Loucy (cell line): ENCODE data around the gene CEP131.

Experiments used
- CTCF ChIP-seq: fragments of 200-600 bp; sonication (generic); conservative IDR thresholded peaks from 2 replicates; pipeline ENCODE4 v1.5.1; 2014; ENCODE audit warnings: mild to moderate bottlenecking, antibody characterized with exemption, low read length
- EZH2phosphoT487 ChIP-seq: fragments of 200-600 bp; IDR thresholded peaks from 2 replicates; pipeline ENCODE4 v1.6.1; 2018; ENCODE audit warnings: antibody characterized with exemption, mild to moderate bottlenecking, moderate library complexity, borderline replicate concordance

DNA sequence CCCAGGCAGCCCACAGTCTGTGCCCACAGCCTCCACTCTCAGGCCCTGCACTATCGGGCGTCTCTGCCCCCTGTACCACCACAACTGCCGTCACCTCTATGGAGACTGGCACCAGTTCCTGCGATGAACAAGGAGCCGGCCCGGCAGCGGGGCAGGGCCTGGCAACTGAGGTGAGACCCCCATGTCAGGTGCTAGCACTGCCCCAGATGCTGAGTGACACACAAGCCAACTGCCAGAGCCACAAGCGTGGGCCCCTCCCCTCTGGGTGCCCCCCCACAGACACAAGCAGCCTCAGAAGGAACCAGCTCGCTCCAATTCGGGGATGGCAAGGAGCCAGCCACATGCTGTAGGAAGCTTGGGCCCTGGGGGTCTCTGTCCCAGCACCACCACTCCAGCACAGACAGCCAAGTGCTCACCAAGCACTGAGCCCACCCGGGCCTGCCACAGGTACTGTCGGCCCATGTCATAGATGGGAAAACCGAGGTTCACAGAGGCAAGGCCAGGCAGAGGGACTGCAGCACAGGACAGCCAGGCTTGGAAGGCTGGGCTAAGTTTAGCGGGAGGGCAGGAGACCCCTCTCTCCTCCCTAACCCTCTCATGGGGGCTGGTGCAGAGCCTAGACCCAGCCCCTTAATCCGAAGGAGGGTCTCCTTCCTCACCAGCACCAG, 58.9 kb downstream of the CEP131 start:
- TF ChIP-seq CTCF (no peak), EZH2phosphoT487 (no peak)
